Transverse colon (tissue), 4 donors: Measurements from ENCODE around the gene CTR9. TPM values are rescaled to one million over a fixed set of nuclear protein-coding genes. Genes with fewer than 3 reads are reported as not detected.

Experiments
- DNase-seq: peaks from one replicate; pipeline ENCODE4 v3.0.0-alpha.2; 2019
- H3K27ac ChIP-seq, 4 donors: fragments of 200-600 bp; sonication (generic); 2 replicates each; pipeline ENCODE4 v1.5.1; 2016 to 2018; ENCODE audit warnings: inconsistent platforms in 4 of 4
- H3K27me3 ChIP-seq: fragments of 200-600 bp; sonication (generic); 2 replicates; pipeline ENCODE4 v1.5.1; 2017; ENCODE audit warnings: inconsistent platforms
- H3K36me3 ChIP-seq, 4 donors: fragments of 200-600 bp; sonication (generic); 2 replicates each; pipeline ENCODE4 v1.5.1; 2017 to 2019; ENCODE audit warnings: inconsistent platforms in 4 of 4
- H3K4me1 ChIP-seq, 4 donors: fragments of 200-600 bp; sonication (generic); 2 replicates each; pipeline ENCODE4 v1.5.1; 2017 to 2020; ENCODE audit warnings: inconsistent platforms in 4 of 4
- H3K4me3 ChIP-seq, 4 donors: fragments of 200-600 bp; sonication (generic); 1 replicate in 1 of 4; 2 replicates in 3 of 4; pipeline versions ENCODE4 v1.5.1 to v1.6.1; 2017 to 2019; ENCODE audit warnings: inconsistent platforms in 4 of 4
- H3K9me3 ChIP-seq, 2 donors: fragments of 200-600 bp; sonication (generic); 2 replicates each; pipeline ENCODE4 v1.5.1; 2017 to 2019; ENCODE audit warnings: inconsistent platforms in 2 of 2
- EP300 ChIP-seq: sonication (generic); formaldehyde crosslinking; IDR thresholded peaks from one replicate; pipeline ENCODE4 v1.6.1; 2017; ENCODE audit warnings: antibody characterized with exemption, low read depth
- POLR2A ChIP-seq: fragments of 450-650 bp; IDR thresholded peaks from one replicate; pipeline ENCODE4 v1.6.1; 2016; ENCODE audit warnings: antibody characterized with exemption, mild to moderate bottlenecking, moderate library complexity
- POLR2AphosphoS5 ChIP-seq, 3 donors: sonication (generic); formaldehyde crosslinking; IDR thresholded peaks; one replicate each; pipeline ENCODE4 v1.6.1; 2016; ENCODE audit warnings: antibody characterized with exemption in 3 of 3
- WGBS, 2 donors: methylation state at CpG; one replicate each; pipeline ENCODE4 v1.1.5; 2018; ENCODE audit warnings: low coverage in 1 of 2; 5-methylcytosine and 5-hydroxymethylcytosine counted together
- in situ Hi-C, 4 donors: fragments of 200-750 bp; cut with MboI; loops; one replicate each; pipeline versions ENCODE4 v1.15.0 to v1.15.1; 2017; ENCODE audit warnings: low sequenced_read_pairs in 3 of 4, low pct_ligation_motif_present in 1 of 4, low pct_unique_long_range_greater_than_20kb in 1 of 4
- intact Hi-C: fragments of 100-400 bp; cut with DNase I; formaldehyde crosslinking; loops from one replicate; pipeline ENCODE4 v1.15.1; 2023; ENCODE audit warnings: low total_unique reads
- total RNA-seq, 4 donors: library from RNA; depleted of rRNA; stranded (reverse); fragments of >200 nt; gene quantifications; one replicate each; pipeline ENCODE4 v1.1.0, GENCODE V29; 2016
- TF ChIP-seq, protein P1 (sequence below), 5 experiments: fragments of 200-600 bp in 3 of 5; fragments of 450-650 bp in 2 of 5; sonication (generic) in 3 of 5; IDR thresholded peaks; 1 replicate in 2 of 5; 2 replicates in 3 of 5; pipeline ENCODE4 v1.5.1; 2016 to 2017; ENCODE audit warnings: antibody characterized with exemption in 5 of 5, inconsistent platforms in 3 of 5, mild to moderate bottlenecking in 2 of 5, moderate library complexity in 1 of 5

The CTR9 gene
- total RNA-seq, 4 donors from 2014 or later = 21.3 to 41.2 (median 25.5) TPM

DNA sequence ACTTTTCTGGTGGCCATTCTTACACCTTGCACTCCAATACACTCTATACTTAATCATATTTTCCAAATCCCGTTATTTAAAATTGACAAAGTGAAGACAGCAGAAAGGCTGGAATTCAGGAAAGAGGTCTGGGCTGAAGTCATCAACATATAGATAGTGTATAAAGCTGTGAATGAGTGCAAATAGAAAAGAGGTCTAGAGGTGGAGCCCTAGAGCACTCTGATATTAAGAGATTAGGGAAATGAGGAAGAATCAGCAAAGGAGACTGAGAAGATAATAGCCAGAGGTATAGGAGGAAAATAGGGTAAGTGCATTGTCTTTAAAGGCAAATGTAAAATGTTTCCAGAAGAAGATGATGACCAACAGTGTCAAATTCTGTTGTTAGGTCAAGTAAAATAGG is 7.9 kb downstream of the CTR9 start:
- 88 to 96% methylated on average over 1 of the region's 1 CpG for WGBS, 2 donors
- in situ Hi-C loops (no loop called here), intact Hi-C loops (no loop called here)
- no peak for DNase-seq
- Histone ChIP-seq H3K4me3 (no peak overlapping the region), H3K27me3 (no peaks in the 10 kb centered on the region), H3K4me1 (no peaks in the 10 kb centered on the region), H3K36me3 (peaks cover 0 to 67% (median 32%) of the 10 kb centered on the region in 4 donors), H3K9me3 (no peaks in the 10 kb centered on the region), H3K27ac (no peak overlapping the region)
- no peak for TF ChIP-seq POLR2AphosphoS5 (IDR thresholded peaks at IDR 0.05)
- TF ChIP-seq, protein P1, sequence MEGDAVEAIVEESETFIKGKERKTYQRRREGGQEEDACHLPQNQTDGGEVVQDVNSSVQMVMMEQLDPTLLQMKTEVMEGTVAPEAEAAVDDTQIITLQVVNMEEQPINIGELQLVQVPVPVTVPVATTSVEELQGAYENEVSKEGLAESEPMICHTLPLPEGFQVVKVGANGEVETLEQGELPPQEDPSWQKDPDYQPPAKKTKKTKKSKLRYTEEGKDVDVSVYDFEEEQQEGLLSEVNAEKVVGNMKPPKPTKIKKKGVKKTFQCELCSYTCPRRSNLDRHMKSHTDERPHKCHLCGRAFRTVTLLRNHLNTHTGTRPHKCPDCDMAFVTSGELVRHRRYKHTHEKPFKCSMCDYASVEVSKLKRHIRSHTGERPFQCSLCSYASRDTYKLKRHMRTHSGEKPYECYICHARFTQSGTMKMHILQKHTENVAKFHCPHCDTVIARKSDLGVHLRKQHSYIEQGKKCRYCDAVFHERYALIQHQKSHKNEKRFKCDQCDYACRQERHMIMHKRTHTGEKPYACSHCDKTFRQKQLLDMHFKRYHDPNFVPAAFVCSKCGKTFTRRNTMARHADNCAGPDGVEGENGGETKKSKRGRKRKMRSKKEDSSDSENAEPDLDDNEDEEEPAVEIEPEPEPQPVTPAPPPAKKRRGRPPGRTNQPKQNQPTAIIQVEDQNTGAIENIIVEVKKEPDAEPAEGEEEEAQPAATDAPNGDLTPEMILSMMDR (IDR thresholded peaks at IDR 0.05) = peak in 1 of 5 experiments; percentile 5

DNA sequence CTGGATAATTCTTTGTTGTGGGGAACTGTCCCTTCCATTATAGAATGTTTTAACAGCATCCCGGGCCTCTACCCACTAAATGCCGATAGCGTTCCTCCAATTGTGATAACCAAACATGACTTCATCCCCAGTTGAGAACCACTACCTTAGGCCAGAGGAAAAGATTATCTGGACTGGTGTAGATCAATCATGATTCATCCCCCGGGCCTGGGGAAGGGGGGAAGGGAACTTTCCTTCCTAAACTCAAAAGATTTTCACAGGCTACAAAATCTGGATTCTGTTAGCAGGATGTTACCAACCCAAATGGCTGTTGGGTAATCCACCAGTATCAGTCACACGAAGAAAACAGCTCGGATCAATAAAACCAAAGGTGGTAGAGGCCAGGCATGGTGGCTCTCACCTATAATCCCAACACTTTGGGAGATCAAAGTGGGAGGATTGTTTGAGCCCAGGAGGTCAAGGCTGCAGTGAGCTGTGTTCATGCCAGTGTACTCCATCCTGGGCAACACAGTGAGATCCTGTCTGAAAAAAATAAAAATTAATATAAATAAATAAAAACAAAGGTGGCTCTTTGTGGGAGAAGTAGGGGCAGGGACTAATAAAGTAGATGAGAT is 10.1 kb downstream of the CTR9 start:
- in situ Hi-C loops = no loop called here
- no peaks in the 10 kb centered on the region for H3K4me1 ChIP-seq

DNA sequence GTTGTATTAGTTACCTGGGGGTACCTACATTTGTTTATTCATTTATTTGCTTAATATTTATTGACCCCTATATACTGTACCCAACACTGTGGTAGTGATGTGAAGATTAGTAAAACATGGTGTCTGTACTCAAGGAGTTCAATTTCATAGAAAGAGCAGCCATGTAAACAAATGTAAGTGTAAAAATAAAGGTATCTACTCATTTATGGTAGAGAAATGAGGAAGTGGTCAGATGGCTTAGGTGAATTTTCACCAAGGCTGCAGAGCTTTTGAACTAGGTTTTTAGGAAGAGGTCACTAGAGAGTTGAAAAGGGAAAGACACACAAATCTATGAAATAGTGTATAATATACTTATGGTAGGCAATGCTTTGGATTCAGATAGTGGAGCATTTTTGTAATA is 11.1 kb downstream of the CTR9 start:
- TF ChIP-seq EP300 (no peak), POLR2AphosphoS5 (IDR thresholded peaks at IDR 0.05) (no peak), POLR2A (no peak)
- TF ChIP-seq, protein P1 (IDR thresholded peaks at IDR 0.05) = no peak
- Histone ChIP-seq H3K4me1 (no peaks in the 10 kb centered on the region), H3K36me3 (peaks cover 0 to 65% (median 31%) of the 10 kb centered on the region in 4 donors), H3K27me3 (no peaks in the 10 kb centered on the region), H3K27ac (no peak overlapping the region), H3K9me3 (no peaks in the 10 kb centered on the region), H3K4me3 (no peak overlapping the region)
- no peak for DNase-seq
- in situ Hi-C loops = no loop called here
- intact Hi-C loops = no loop called here

More for the DNA sequence above, 10.1 kb downstream of the CTR9 start:
- H3K9me3 ChIP-seq = no peaks in the 10 kb centered on the region
- H3K4me3 ChIP-seq = no peak overlapping the region
- no peak for DNase-seq
- TF ChIP-seq, protein P1 (IDR thresholded peaks at IDR 0.05) = no peak
- TF ChIP-seq EP300 (no peak), POLR2A (no peak), POLR2AphosphoS5 (IDR thresholded peaks at IDR 0.05) (no peak)
- intact Hi-C loops = no loop called here
- peaks cover 0 to 73% (median 33%) of the 10 kb centered on the region in 4 donors for H3K36me3 ChIP-seq
- H3K27ac ChIP-seq = no peak overlapping the region
- no peaks in the 10 kb centered on the region for H3K27me3 ChIP-seq
- WGBS, 2 donors = 91 to 97% methylated on average over 6 of the region's 6 CpGs

DNA sequence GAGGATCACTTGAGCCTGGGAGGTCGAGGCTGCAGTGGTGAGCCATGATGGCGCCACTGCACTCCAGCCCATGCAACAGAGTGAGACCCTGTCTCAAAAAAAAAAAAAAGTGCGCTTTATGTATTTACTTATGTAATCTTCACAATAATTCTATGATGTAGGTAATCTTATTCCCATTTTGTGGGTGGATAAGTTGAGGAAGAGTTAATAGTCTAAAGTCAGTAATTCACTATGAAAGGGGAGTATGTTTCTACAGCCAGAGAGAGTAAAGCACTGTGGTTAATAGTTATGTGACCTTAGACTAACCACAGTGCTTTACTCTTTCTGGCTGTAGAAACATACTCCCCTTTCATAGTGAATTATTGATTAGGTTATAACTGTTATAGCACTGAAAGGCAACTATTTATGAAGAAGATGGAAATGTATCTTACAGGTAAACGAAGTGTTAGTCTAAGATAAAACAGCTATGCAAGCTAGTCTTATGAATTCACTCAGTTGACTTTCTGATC is 11.9 kb downstream of the CTR9 start:
- intact Hi-C loops = no loop called here
- no peaks in the 10 kb centered on the region for H3K4me1 ChIP-seq
- H3K36me3 ChIP-seq = peaks cover 0 to 58% (median 27%) of the 10 kb centered on the region in 4 donors
- H3K4me3 ChIP-seq = no peak overlapping the region
- WGBS, 2 donors = 94 to 100% methylated on average over 4 of the region's 4 CpGs
- no peaks in the 10 kb centered on the region for H3K9me3 ChIP-seq
- no peaks in the 10 kb centered on the region for H3K27me3 ChIP-seq
- TF ChIP-seq POLR2A = no peak
- TF ChIP-seq, protein P1 (IDR thresholded peaks at IDR 0.05) = no peak
- TF ChIP-seq EP300 = no peak
- TF ChIP-seq POLR2AphosphoS5 (IDR thresholded peaks at IDR 0.05) = no peak
- no peak overlapping the region for H3K27ac ChIP-seq
- DNase-seq = no peak
- in situ Hi-C loops = no loop called here
